ENCODE data around the gene LMO3. TPM values are rescaled to one million over a fixed set of nuclear protein-coding genes. Genes with fewer than 3 reads are reported as not detected.

LMO3 gene
- total and polyA plus RNA-seq, 2 of the 4 experiments (the other 2 are of a cell fraction) = 0.54 to 0.84 TPM

- no peak overlapping the region for H2AFZ ChIP-seq (replicated peaks; ENCODE audit: low read length, poor library complexity)
- in situ Hi-C loops (cut with MboI; ENCODE audit: low sequenced_read_pairs) = no loop called here
- H3K4me3 ChIP-seq (ENCODE audit: insufficient read depth, low read depth, low read length) = no peak overlapping the region
- H4K8ac ChIP-seq (ENCODE audit: low read depth in 2 of 2, low read length in 2 of 2) = no peak overlapping the region
- intact Hi-C loops (cut with micrococcal nuclease) = no loop called here
- BruUV-seq (replicated peaks) = no TSS peak
- H2BK15ac ChIP-seq (ENCODE audit: low read depth, low read length) = no peak overlapping the region
- no peaks in the 10 kb centered on the region for H3K9me1 ChIP-seq (ENCODE audit: insufficient read depth, low read length)
- CTCF ChIA-PET = no interaction called here
- no peak overlapping the region for H3K18ac ChIP-seq (ENCODE audit: low read depth, low read length)
- H4K5ac ChIP-seq (ENCODE audit: low read depth, low read length) = no peak overlapping the region
- no peak overlapping the region for H2BK120ac ChIP-seq (ENCODE audit: low read depth, low read length)
- H3K56ac ChIP-seq (ENCODE audit: extremely low read depth, insufficient read depth, low read length) = no peak overlapping the region
- H3K14ac ChIP-seq (replicated peaks; ENCODE audit: low read depth, low read length) = no peak overlapping the region
- no peak overlapping the region for H2BK5ac ChIP-seq (ENCODE audit: low read depth, low read length, poor library complexity, severe bottlenecking)
- H2AK9ac ChIP-seq (replicated peaks; ENCODE audit: low read depth, low read length, poor library complexity) = no peak overlapping the region
- no peaks in the 10 kb centered on the region for H3K36me3 ChIP-seq (ENCODE audit: control insufficient read depth, insufficient read depth, low read length)
- H4K91ac ChIP-seq (ENCODE audit: insufficient read depth, low read depth, low read length) = no peak overlapping the region
- no peaks in the 10 kb centered on the region for H4K20me1 ChIP-seq (ENCODE audit: insufficient read depth, low read length)
- H3K23ac ChIP-seq (ENCODE audit: low read depth, low read length) = no peak overlapping the region
- POLR2A ChIA-PET (ENCODE audit: unreplicated experiment) = no interaction called here
- H3K4ac ChIP-seq (ENCODE audit: low read depth, low read length) = no peak overlapping the region
- H3K9ac ChIP-seq (ENCODE audit: low read depth, low read length) = no peak overlapping the region
- H2BK20ac ChIP-seq (ENCODE audit: low read depth, low read length) = no peak overlapping the region
- dilution Hi-C loops (cut with HindIII; ENCODE audit: low sequenced_read_pairs, unreplicated experiment) = no loop called here
- TF ChIP-seq RFX5 (IDR thresholded peaks at IDR 0.05; ENCODE audit: low read depth, low read length) (no peak), FOS (IDR thresholded peaks at IDR 0.05; ENCODE audit: low read depth, low read length) (no peak), CTCF (conservative IDR thresholded peaks at IDR 0.05; ENCODE audit: low read depth, low read length) (no peak), MAZ (IDR thresholded peaks at IDR 0.05; ENCODE audit: borderline replicate concordance, low read depth, low read length) (no peak), POLR2A (IDR thresholded peaks at IDR 0.05; ENCODE audit: low read depth, low read length) (no peak)
- TF ChIP-seq, protein P1, sequence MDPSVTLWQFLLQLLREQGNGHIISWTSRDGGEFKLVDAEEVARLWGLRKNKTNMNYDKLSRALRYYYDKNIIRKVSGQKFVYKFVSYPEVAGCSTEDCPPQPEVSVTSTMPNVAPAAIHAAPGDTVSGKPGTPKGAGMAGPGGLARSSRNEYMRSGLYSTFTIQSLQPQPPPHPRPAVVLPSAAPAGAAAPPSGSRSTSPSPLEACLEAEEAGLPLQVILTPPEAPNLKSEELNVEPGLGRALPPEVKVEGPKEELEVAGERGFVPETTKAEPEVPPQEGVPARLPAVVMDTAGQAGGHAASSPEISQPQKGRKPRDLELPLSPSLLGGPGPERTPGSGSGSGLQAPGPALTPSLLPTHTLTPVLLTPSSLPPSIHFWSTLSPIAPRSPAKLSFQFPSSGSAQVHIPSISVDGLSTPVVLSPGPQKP (IDR thresholded peaks at IDR 0.05; ENCODE audit: borderline replicate concordance, low read depth, low read length) = no peak
- no peaks in the 10 kb centered on the region for H3K79me1 ChIP-seq (ENCODE audit: low read depth in 1 of 2, low read length in 2 of 2)
- no peak overlapping the region for H3K27ac ChIP-seq (ENCODE audit: insufficient read depth, low read length)
- H2AK5ac ChIP-seq (ENCODE audit: low read depth, low read length) = no peak overlapping the region
- no peaks in the 10 kb centered on the region for H3K4me1 ChIP-seq (ENCODE audit: control insufficient read depth, insufficient read depth, low read length)
- no peak overlapping the region for H3K4me2 ChIP-seq (ENCODE audit: low read depth, low read length)
- no CpG with 5 or more reads among the region's 3 CpGs for WGBS, 2 experiments (ENCODE audit: extremely low coverage in 2 of 2, insufficient read length in 1 of 2)
- ATAC-seq (ENCODE audit: low read depth) (peak; percentile 64; the same call in 1 of the 2 replicates), DNase-seq (peak; percentile 66)
- no peaks in the 10 kb centered on the region; the same call in 1 of the 2 replicates for H3K9me3 ChIP-seq (ENCODE audit: control insufficient read depth, insufficient read depth, low read length)
- H3K27me3 ChIP-seq (ENCODE audit: control insufficient read depth, insufficient read depth, low read length) = no peaks in the 10 kb centered on the region
Observed at GRCh38 chr12:16515666-16516065, 90.3 kb downstream of the LMO3 start.
